Psoas muscle (tissue), 8 donors: ENCODE data around the gene PRRX2. TPM values are rescaled to one million over a fixed set of nuclear protein-coding genes. Genes with fewer than 3 reads are reported as not detected.
A peak's percentile ranks its signal among the peaks of the same experiment; 100 is the strongest.

Experiments
- ATAC-seq, 4 donors: fragments of 200-7000 bp; cut with Tn5 transposase; one replicate each; pipeline ENCODE4 v1.9.1; 2020; ENCODE audit warnings: moderate library complexity in 3 of 4, mild to moderate bottlenecking in 2 of 4
- DNase-seq, 2 donors: peaks; one replicate each; pipeline ENCODE4 v3.0.0-alpha.2; 2020
- H3K27ac ChIP-seq: fragments of 200-600 bp; one replicate; pipeline ENCODE4 v1.8.0; 2022
- H3K27me3 ChIP-seq, 3 donors: fragments of 200-600 bp in 1 of 3; one replicate each; pipeline versions ENCODE4 v1.6.1 to v1.8.0; 2013 to 2022; ENCODE audit warnings: low read length in 2 of 3, mild to moderate bottlenecking in 2 of 3, moderate library complexity in 1 of 3; ENCODE audit not compliant: insufficient read depth in 3 of 3
- H3K36me3 ChIP-seq, 2 donors: fragments of 200-600 bp in 1 of 2; one replicate each; pipeline versions ENCODE4 v1.6.1 to v1.8.0; 2013 to 2022; ENCODE audit warnings: low read depth in 1 of 2, mild to moderate bottlenecking in 1 of 2, moderate library complexity in 1 of 2; ENCODE audit not compliant: insufficient read depth in 1 of 2
- H3K4me1 ChIP-seq: fragments of 200-600 bp; one replicate; pipeline ENCODE4 v1.8.0; 2022
- H3K4me3 ChIP-seq: fragments of 200-600 bp; one replicate; pipeline ENCODE4 v1.8.0; 2022; ENCODE audit warnings: mild to moderate bottlenecking
- H3K9me3 ChIP-seq: fragments of 200-600 bp; one replicate; pipeline ENCODE4 v1.8.0; 2022
- WGBS, 3 donors: extraction: QIAGEN DNeasy Blood & Tissue Kit; methylation state at CpG; one replicate each; pipeline versions ENCODE4 v1.1.6 to v1.1.7; 2013; 5-methylcytosine and 5-hydroxymethylcytosine counted together
- intact Hi-C, 2 donors: fragments of 100-400 bp; cut with DNase I; formaldehyde crosslinking; loops; one replicate each; pipeline versions ENCODE4 v1.11.0 to v1.14.2; 2022
- polyA plus RNA-seq, 3 donors: library from polyadenylated mRNA; stranded (reverse); fragments of 200-250 nt; gene quantifications; one replicate each; pipeline ENCODE4 v1.2.3, GENCODE V29; 2013
- total RNA-seq, 4 donors: library from RNA; stranded (reverse); fragmentation: NEBNext Ultra II Directional in 2 of 4; extraction: Animal tissue kit (Norgen Biotek cat#: 25700) in 2 of 4; gene quantifications; one replicate each; pipeline versions ENCODE4 v1.2.1 to v1.2.4, GENCODE V29; 2021 to 2023
- TF ChIP-seq, protein P1 (sequence below): fragments of 200-600 bp; IDR thresholded peaks from one replicate; pipeline ENCODE4 v1.8.0; 2022; ENCODE audit warnings: antibody characterized with exemption
- donor health status: healthy with polysubstance abuse.
- donor health status: DM: no; HTN: no; CAD: no; lungs with moderate emphysema.
- donor health status: Bipolar disorder and iron deficiency.
- donor health status: healthy.
- donor health status: DM: yes; HTN: yes; CAD: no.
- donor health status: DM: no; HTN: no; CAD: no.
- donor health status: DM: no; HTN: no; CAD: no.
- donor health status: DM: yes; HTN: yes; CAD: no.

Gene PRRX2
- total and polyA plus RNA-seq, 7 donors: 0.03 to 1.1 (median 0.49) TPM

- intact Hi-C loops: no loop called here
- ATAC-seq (peak; percentile 56 to 78 (median 73)), DNase-seq (peak; percentile 83 to 88)
- Histone ChIP-seq H3K36me3 (no peaks in the 10 kb centered on the region), H3K27me3 (peaks cover 0 to 5% (median 0%) of the 10 kb centered on the region in 3 donors), H3K27ac (no peak overlapping the region), H3K4me3 (no peak overlapping the region), H3K9me3 (no peaks in the 10 kb centered on the region), H3K4me1 (no peaks in the 10 kb centered on the region)
- WGBS, 3 donors: 19 to 21% (median 20%) methylated on average over 22 to 23 of the region's 23 CpGs
- TF ChIP-seq, protein P1, sequence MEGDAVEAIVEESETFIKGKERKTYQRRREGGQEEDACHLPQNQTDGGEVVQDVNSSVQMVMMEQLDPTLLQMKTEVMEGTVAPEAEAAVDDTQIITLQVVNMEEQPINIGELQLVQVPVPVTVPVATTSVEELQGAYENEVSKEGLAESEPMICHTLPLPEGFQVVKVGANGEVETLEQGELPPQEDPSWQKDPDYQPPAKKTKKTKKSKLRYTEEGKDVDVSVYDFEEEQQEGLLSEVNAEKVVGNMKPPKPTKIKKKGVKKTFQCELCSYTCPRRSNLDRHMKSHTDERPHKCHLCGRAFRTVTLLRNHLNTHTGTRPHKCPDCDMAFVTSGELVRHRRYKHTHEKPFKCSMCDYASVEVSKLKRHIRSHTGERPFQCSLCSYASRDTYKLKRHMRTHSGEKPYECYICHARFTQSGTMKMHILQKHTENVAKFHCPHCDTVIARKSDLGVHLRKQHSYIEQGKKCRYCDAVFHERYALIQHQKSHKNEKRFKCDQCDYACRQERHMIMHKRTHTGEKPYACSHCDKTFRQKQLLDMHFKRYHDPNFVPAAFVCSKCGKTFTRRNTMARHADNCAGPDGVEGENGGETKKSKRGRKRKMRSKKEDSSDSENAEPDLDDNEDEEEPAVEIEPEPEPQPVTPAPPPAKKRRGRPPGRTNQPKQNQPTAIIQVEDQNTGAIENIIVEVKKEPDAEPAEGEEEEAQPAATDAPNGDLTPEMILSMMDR: peak; percentile 63
These were observed 61.1 kb downstream of the PRRX2 start for GRCh38 chr9:129726322-129727160.

DNA sequence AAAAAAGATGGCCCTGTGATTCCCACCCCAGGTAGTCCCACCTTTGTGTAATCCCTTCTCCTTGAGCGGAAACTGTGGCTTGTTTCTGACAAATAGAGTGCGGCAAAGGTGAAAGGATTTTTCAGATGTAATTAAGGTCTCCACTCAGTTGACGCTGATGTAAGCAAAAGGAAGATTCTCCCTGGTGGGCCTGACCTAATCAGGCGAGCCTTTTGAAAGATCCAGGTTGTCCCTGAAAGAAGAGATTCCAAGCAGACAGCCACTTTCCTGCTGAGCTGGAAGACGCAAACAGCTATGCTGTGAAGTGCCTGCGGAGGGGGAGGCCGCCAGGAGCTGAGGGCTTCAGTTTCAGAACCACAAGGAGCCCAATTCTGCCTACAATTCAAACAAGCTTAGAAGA lies 63.3 kb downstream of the PRRX2 start:
- DNase-seq: no peak

GRCh38 chr9:129731477-129732085 lies 66.1 kb downstream of the PRRX2 start:
- Histone ChIP-seq H3K27ac (no peak overlapping the region), H3K36me3 (no peaks in the 10 kb centered on the region), H3K4me1 (no peaks in the 10 kb centered on the region), H3K27me3 (peaks cover 0 to 29% (median 0%) of the 10 kb centered on the region in 3 donors), H3K9me3 (no peaks in the 10 kb centered on the region), H3K4me3 (no peak overlapping the region)
- intact Hi-C loops: no loop called here
- DNase-seq (no peak), ATAC-seq (no peak)
- TF ChIP-seq, protein P1: no peak
- 36 to 42% (median 40%) methylated on average over 6 of the region's 6 CpGs for whole genome bisulfite sequencing, 3 donors

More for the DNA sequence above, 63.3 kb downstream of the PRRX2 start:
- WGBS, 3 donors: 90 to 94% (median 90%) methylated on average over 7 of the region's 7 CpGs
- H3K4me3 ChIP-seq: no peak overlapping the region
- ATAC-seq: no peak
- H3K9me3 ChIP-seq: no peaks in the 10 kb centered on the region
- no peaks in the 10 kb centered on the region for H3K4me1 ChIP-seq
- no peaks in the 10 kb centered on the region for H3K36me3 ChIP-seq
- no peak overlapping the region for H3K27ac ChIP-seq
- intact Hi-C loops: no loop called here
- TF ChIP-seq, protein P1: no peak
- H3K27me3 ChIP-seq: peaks cover 0 to 20% (median 0%) of the 10 kb centered on the region in 3 donors

DNA sequence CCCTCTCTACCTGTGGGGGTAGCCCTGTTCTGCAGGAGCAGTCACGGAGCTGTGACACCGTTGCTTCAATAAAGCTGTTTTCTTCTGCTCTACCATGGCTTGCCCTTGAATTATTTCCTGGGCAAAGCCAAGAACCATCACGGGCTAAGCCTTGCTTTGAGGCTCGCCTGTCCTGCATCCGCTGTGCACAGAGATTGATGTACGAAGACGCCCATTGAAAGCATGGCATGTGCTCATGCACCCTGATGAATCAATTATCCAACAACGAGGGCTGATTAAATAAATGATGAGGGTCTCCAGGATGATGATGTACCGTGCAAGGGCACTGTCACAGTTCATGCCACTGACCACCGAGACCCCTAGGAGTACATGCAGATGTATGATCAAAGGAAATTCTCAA lies 66.7 kb downstream of the PRRX2 start:
- 36 to 44% (median 44%) methylated on average over 10 of the region's 10 CpGs for WGBS, 3 donors
- H3K27me3 ChIP-seq: peaks cover 0 to 30% (median 0%) of the 10 kb centered on the region in 3 donors
- intact Hi-C loops: no loop called here

More for the DNA sequence above, 66.7 kb downstream of the PRRX2 start:
- no peaks in the 10 kb centered on the region for H3K4me1 ChIP-seq
- no peak for ATAC-seq
- no peaks in the 10 kb centered on the region for H3K9me3 ChIP-seq
- no peak for DNase-seq
- H3K36me3 ChIP-seq: no peaks in the 10 kb centered on the region
- H3K27ac ChIP-seq: no peak overlapping the region
- TF ChIP-seq, protein P1: no peak
- no peak overlapping the region for H3K4me3 ChIP-seq
